AG09309 (cell line): ENCODE measurements around the gene NREP.
A peak's percentile ranks its signal among the peaks of the same experiment; 100 is the strongest.

ENCODE experiments used
- DNase-seq: peaks from one replicate; pipeline ENCODE4 v3.0.0-alpha.2; 2010; ENCODE audit warnings: low read depth
- H3K4me3 ChIP-seq: 2 replicates; pipeline ENCODE4 v1.5.1; 2011; ENCODE audit warnings: mild to moderate bottlenecking, low read depth, low read length, moderate library complexity; ENCODE audit not compliant: control insufficient read depth
- TF ChIP-seq, protein P1 (sequence below): IDR thresholded peaks from 2 replicates; pipeline ENCODE4 v1.5.1; 2011; ENCODE audit warnings: mild to moderate bottlenecking, low read depth, low read length, inconsistent platforms; ENCODE audit not compliant: insufficient read depth, control insufficient read depth; ENCODE audit errors: missing control alignments

Gene NREP

DNA sequence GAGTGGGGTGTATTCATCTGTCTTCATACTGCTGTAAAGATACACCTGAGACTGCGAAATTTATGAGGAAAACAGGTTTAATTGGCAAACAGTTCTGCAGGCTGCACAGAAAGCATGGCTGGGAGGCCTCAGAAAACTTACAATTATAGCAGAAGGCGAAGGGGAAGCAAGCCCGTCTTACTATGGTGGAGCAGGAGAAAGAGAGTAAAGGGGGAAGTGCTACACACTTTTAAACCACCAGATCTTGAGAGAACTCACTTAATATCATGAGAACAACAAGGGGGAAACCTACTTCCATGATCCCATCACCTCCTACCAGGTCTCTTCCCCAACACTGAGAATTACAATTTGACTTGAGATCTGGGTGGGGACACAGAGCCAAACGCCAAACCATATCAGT is 12.5 kb upstream of the NREP start:
- TF ChIP-seq, protein P1, sequence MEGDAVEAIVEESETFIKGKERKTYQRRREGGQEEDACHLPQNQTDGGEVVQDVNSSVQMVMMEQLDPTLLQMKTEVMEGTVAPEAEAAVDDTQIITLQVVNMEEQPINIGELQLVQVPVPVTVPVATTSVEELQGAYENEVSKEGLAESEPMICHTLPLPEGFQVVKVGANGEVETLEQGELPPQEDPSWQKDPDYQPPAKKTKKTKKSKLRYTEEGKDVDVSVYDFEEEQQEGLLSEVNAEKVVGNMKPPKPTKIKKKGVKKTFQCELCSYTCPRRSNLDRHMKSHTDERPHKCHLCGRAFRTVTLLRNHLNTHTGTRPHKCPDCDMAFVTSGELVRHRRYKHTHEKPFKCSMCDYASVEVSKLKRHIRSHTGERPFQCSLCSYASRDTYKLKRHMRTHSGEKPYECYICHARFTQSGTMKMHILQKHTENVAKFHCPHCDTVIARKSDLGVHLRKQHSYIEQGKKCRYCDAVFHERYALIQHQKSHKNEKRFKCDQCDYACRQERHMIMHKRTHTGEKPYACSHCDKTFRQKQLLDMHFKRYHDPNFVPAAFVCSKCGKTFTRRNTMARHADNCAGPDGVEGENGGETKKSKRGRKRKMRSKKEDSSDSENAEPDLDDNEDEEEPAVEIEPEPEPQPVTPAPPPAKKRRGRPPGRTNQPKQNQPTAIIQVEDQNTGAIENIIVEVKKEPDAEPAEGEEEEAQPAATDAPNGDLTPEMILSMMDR: no peak
- H3K4me3 ChIP-seq: no peak overlapping the region
- DNase-seq: no peak

DNA sequence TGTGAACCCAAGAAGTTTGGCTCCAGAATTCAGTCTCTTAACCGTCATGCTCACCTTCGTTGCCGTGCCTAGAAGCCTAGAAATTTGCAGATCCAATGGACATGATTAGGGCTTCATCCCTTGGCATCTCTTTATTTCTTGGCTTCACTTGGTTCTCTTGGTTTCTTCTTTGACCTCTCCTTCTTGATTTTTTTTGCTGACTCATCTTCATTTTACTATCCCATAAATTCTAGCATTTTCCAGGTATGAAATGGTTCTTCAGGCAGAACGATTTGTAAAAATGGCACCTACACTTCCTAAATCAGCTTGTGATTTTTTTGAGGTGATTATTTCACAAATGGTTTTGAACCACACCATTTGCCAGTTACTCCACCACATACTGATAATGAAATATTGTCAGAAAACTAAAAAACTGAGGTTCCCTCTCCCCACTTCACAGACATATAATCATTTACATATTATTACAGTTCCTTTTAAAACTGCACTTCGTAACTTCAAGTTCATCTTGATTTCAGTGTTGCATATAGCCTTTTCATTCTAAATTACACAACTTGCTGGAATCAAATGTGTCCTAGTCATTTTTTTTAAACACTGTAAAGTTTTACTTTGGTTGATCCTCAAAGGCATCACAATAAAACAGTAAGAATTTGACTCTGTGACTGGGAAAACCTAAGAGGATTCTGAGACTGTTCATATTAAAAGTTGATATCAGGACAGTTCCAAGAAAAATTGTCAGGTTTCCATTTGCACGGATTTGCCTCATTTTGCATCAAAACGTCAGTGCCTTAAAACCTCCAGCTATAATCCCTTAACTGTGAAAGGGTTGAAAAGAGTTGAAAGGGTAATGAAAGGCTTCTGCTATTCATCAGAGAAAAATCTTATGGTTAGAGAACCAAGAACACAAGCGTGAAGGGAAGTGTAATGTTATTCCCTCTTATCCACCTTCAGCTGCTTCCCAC is 8.9 kb upstream of the NREP start:
- TF ChIP-seq, protein P1: no peak
- DNase-seq: no peak
- no peak overlapping the region for H3K4me3 ChIP-seq

- TF ChIP-seq, protein P1: no peak
- no peak for DNase-seq
- H3K4me3 ChIP-seq: no peak overlapping the region
Measured at GRCh38 chr5:111764019-111764418, 7.0 kb upstream of the NREP start.

DNA sequence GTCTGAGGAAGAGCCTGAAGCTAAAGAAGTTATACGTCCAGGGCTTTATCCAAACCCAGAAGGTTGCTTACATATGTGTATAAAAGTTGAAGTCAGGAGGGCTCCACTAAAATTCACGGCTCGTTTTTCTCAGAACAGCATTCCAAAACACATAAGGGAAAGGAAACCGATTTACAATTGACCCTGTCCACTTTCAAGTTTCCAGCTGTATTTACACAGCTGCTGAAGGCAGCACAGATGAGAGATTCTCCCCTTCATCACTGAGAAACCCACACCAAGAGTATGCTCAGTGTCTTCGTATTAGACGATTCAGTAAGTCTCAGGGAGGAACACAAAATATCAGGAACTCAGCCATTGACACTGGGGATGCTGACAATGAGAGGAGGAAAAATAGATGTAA is 5.9 kb upstream of the NREP start:
- TF ChIP-seq, protein P1: no peak
- H3K4me3 ChIP-seq: no peak overlapping the region
- no peak for DNase-seq

DNA sequence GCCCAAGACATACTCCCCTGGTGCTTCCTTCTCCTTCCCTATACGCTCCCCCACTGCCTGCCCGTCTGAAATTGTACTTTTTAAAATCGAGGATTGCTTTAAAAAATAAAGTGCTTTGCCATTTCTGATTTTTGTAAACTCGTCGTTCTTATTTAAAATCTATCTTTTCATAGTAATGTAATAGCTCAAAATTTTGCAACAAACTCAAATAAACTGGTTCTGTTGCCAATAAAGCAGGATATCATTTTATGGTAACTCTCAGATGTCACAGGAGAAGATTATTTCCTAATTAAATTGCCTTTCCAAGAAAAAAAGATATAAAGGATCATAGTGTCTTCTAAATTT is 1.3 kb upstream of the NREP start:
- H3K4me3 ChIP-seq: peak overlapping the region; percentile 69
- TF ChIP-seq, protein P1: no peak
- DNase-seq: no peak

DNA sequence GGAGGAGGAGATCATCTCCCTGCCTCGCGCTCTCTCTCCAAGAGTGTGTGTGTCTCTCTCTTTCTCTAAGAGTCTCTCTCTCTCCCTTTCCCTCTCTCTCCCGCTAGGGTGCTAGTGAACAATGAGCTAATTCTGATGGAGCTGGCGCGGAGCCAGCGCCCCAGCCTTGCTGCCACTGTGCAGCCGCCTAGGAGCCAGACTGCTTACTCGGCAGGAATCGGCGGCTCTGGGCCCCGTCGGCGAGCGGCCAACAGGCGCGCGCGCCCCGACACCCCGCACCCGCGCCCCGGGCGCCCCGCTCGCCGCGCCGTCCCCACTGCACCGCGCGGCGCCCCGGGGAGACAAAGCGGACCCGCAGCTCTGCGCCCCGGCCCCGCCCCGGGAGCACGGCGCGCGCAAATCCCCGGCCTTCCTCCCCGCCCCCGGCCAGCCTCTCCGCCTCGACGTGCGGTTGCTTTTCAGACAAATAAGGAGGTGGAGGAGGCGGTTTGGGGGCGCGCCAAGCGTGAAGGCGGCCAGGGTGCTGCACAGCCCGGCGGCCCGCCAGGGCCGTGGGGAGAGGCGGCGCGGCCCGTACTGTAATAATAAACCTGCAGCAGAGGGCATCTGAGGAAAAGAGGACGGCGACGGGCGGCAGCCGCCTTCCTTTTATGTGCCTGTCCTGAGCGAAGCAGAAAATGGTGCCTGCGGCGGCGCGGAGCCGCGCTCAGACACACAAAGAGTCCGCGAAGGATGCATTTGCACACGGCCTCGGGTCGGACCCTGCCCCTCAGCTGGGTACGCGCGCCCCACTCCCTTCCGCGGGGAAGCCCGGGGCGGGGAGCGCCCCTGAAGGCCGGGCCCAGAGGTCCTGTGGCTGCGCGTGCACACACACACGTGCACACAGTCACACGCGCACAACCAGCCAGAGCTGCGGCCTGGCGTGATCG is 625 bp upstream of the NREP start:
- DNase-seq: peak; percentile 94
- TF ChIP-seq, protein P1: peak; percentile 68
- peak overlapping the region; percentile 69 for H3K4me3 ChIP-seq
